HG02981 (cell line): ENCODE measurements around the gene NGRN.
"Not testable (repeated sequence)": the region's sequence is repeated elsewhere in the genome, so short reads cannot be mapped to it uniquely, and the experiment has no call there.

Experiments used
- ATAC-seq: cut with Tn5 transposase; IDR thresholded peaks from one replicate; pipeline ENCODE4 v1.9.1; 2021; ENCODE audit warnings: mild to moderate bottlenecking, moderate library complexity; ENCODE audit not compliant: unreplicated experiment

NGRN gene

GRCh38 chr15:90271459-90272166, 6.1 kb downstream of the NGRN start:
- ATAC-seq, result no peak

GRCh38 chr15:90278467-90278866, 13.0 kb downstream of the NGRN start:
- not testable (repeated sequence) for ATAC-seq

GRCh38 chr15:90280743-90281142, 15.3 kb downstream of the NGRN start:
- not testable (repeated sequence) for ATAC-seq

- ATAC-seq, result not testable (repeated sequence)
These were observed 16.2 kb downstream of the NGRN start for GRCh38 chr15:90281637-90282036.

- no peak for ATAC-seq
These were observed 21.2 kb downstream of the NGRN start for GRCh38 chr15:90286678-90287077.

GRCh38 chr15:90287101-90287500, 21.6 kb downstream of the NGRN start:
- ATAC-seq, result no peak

- ATAC-seq, result no peak
These were observed 22.5 kb downstream of the NGRN start for GRCh38 chr15:90287946-90288345.

GRCh38 chr15:90291679-90292356, 26.3 kb downstream of the NGRN start:
- ATAC-seq, result no peak

GRCh38 chr15:90293040-90293810, 27.8 kb downstream of the NGRN start:
- not testable (repeated sequence) for ATAC-seq

GRCh38 chr15:90294159-90294558, 28.7 kb downstream of the NGRN start:
- no peak for ATAC-seq

- no peak for ATAC-seq
These were observed 29.3 kb downstream of the NGRN start for GRCh38 chr15:90294601-90295269.

GRCh38 chr15:90295270-90295648, 29.8 kb downstream of the NGRN start:
- no peak for ATAC-seq

- not testable (repeated sequence) for ATAC-seq
These were observed 30.9 kb downstream of the NGRN start for GRCh38 chr15:90296316-90296884.

GRCh38 chr15:90297021-90297420, 31.5 kb downstream of the NGRN start:
- ATAC-seq, result no peak

- no peak for ATAC-seq
These were observed 35.1 kb downstream of the NGRN start for GRCh38 chr15:90300541-90300940.

- no peak for ATAC-seq
These were observed 35.7 kb downstream of the NGRN start for GRCh38 chr15:90300988-90301706.

GRCh38 chr15:90301707-90302300, 36.3 kb downstream of the NGRN start:
- no peak for ATAC-seq

- not testable (repeated sequence) for ATAC-seq
These were observed 39.9 kb downstream of the NGRN start for GRCh38 chr15:90305355-90305754.

GRCh38 chr15:90305932-90306331, 40.5 kb downstream of the NGRN start:
- no peak for ATAC-seq

GRCh38 chr15:90306560-90306959, 41.1 kb downstream of the NGRN start:
- no peak for ATAC-seq
